HG02981 (cell line): ENCODE data around the gene MEGF9.

ENCODE experiments used
- ATAC-seq: cut with Tn5 transposase; IDR thresholded peaks from one replicate; pipeline ENCODE4 v1.9.1; 2021; ENCODE audit warnings: mild to moderate bottlenecking, moderate library complexity; ENCODE audit not compliant: unreplicated experiment

MEGF9 gene

DNA sequence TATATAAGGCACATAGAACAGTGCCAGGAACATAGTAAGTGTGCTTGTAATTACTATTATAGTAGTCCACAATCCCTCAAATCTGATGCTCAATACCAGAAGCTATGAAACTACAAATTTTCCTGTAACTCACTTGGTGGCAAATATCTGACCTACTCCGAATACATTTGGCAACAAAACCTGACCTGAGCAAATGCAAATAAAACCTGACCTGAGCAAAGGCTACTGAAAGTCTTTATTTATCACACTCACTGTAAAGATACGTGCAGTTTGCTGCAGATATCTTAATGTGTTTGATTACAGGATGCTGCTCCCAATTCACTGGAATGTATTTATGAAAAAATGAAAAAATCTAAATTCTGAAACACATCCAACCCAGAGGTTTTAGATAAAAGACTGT is 7.1 kb downstream of the MEGF9 start:
- ATAC-seq: no peak

DNA sequence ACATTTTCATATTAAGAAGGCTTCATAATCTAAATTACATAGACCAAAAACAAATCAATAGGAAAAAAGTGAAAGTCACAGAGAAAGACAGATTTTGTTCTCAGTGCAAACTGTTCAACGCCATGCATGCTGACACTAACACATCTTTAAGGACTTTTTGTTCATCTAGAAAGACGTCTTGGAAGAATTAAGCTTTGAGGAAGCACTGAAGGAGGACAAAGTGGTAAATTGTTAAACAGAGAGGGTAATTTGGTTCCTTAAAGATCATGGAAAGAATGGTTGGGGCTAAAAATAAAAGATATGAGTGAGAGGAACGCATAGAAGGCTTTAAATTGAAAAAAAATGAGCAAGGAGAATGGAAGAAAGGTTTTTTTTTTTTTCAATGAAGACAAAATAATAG is 9.1 kb downstream of the MEGF9 start:
- ATAC-seq: no peak

DNA sequence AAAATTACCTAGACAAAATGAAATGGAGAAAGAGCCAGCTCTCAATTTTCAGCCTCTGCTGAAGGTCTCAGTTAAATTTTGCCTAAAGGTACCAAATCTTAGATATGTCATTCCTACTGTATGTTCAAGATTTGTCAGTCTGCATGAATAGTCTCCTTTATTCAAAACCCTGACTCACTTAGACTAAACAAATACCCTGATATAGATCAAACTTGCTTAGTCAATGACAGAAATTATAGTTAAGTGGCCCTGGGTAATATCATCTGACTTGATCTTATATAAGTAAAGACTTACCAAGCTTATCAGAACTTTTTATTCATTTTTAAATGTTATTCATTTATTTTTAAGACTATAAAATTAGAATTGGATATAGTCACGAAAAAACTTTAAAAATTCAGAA is 12.2 kb downstream of the MEGF9 start:
- ATAC-seq: no peak

DNA sequence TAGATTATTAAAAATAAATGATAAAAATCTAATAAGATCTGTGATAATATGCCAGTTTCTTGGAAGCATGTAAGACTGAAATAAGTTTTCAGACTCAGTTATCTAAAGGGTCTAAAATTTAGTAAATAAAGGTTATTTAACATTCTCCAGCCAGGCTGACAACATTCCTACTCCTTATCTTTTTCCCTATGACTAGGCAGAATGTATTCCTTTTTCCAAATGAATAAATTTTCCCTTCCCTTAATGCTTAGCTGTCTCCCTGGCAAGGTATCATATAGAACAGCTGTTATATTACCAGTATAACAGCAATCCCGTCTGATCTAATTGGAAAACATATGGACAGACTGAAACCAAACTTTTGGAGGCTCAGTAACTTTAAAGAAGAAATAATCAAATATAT is 13.0 kb downstream of the MEGF9 start:
- ATAC-seq: no peak

DNA sequence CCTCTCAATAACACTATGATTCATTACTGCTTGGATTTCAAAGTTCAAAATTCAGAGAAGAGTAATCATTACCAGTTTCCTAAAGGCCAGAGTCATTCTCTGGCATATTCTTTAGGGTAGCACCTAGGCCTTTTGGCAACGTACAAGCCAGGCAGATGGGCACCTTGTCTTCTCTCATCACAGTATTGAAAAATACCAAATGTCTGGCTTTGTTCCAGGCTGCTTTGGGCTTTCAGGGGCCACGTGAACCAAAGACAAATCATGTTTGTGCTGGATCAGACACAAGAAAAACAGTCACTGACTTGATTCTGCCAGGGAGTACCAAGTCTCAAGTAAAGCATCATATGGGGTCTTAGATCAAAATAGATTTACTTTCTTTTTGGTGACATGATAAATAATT is 15.5 kb downstream of the MEGF9 start:
- ATAC-seq: no peak

DNA sequence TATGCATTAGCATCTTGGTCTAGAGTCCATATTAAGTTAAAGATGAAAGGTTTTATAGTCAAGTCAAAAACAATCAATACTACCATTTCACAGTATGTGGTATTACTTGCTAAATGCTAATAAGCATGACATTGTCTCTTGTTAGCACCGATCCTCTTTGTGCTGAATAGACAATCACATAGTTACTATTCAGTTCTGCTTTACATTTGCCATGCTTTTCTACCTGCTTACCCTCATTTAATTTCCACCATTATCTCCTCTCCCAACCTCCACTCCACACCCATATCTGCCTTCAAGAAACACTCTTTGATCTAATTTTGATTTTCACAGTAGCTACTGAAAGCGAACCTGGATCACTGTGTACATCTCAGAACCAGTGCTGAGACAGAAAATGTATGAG is 16.8 kb downstream of the MEGF9 start:
- no peak for ATAC-seq

DNA sequence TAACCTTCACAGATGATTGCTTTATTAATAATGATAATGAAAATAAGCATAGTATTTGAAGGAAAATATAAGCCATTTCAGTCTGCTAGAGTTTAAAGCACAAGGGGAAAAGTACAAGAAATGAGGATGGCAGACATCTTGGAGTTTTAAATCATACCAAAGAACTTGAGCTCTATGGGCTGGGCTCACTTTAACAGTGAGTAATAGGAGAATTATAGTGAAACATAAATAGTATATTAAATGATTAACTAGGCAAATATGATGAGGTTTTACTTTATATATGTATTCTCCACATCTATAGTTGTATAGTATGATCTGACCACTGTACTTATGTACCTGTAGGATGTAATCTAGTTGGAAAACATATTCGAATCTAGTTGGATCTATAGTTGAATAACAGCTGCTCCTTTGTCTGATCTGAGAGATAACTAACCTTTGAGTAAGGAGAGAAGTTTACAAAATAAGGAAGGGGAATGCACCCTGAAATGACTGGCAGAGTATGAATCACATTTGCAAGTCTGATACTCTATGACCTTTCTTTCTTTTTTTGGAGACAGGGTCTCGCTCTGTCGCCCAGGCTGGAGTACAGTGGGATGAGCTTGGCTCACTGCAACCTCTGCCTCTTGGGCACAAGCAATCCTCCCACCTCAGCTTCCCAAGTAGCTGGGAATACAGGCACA is 17.6 kb downstream of the MEGF9 start:
- no peak for ATAC-seq

DNA sequence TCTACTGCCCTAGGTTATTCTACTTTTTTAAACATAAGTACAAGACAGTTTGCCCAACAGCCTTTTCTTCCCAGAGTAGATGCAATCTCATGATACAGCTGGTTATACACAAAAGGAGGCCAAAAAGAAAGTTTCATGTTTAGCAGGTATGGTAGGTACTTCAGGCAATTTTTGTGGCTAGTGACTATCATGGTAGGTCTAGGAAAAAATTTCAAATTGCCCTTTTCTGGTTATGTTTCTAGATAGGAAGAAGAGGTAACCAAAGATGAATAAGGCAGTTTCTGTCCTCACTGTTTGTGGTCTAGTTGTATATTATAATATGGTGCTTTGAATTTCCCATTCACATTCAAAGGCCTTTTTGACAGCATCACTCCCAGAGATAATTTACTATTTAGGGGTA is 19.7 kb downstream of the MEGF9 start:
- no peak for ATAC-seq

DNA sequence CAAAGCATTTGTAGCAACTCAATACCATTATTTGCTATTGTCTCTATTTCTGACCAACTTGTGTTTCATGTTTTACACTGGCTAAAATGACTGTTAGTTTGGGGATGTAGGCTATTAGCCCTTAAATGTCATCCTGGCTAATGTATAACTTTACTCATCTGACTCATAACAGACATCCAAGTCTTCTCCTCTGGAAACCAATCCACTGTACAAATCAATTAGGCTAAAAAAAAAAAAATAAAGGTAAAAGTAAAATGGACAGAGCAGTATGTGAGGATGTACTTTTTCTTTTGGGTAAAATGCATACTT is 20.6 kb downstream of the MEGF9 start:
- peak; percentile 62 for ATAC-seq

DNA sequence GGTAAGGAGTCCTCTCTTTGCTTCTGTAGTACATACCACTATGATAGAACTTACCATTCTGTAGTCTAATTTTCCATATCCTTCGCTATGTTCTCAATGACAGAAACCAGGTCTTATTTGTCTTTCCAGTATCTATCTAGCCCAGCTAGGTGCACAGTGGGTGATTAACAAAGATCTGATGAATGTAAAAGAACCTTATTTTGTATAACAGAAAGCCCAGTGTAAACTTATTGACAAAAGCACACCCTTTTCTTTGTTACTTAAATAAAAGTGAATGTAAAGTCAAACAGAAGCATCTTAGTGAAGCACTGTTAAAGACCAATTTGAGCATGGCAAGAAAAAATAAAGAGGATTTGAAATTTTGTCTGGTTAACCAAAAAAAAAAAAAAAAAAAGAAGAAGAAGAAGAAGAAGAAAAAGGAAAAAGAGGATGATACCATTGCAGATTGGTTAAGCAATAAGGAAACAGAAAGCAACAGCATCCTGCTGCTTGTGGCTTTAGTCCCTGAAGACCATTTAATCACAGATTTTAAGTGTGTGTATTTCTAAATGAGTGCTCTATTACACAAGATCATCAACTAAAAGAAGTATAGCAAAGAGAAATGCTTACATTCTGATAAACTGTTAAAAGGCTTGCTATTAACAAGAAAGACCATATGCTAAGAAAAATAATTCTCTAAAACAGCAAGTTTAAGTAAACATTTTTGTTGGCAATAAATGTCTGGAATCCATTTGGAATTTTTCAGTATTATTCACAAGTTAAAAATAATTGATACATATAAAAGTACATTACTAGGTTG is 21.2 kb downstream of the MEGF9 start:
- peak; percentile 55 for ATAC-seq

DNA sequence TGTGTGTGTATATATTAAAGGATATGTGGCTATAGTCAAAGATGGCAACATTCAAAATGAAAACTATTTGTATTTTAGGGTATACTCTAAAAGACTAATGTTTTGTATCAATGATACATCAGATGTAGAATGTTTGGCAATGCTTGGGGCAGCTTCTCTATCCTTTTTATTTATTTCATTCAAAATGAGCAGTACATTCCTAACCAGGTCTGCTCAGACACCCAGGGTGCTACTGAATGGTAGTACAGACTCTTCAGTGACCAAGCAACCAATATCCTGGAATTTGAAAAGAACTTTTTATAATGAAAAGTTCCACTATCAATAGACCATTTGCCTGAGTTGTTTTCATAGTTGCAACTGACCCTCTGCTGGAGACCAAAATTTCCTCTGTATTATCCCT is 23.9 kb downstream of the MEGF9 start:
- no peak for ATAC-seq

DNA sequence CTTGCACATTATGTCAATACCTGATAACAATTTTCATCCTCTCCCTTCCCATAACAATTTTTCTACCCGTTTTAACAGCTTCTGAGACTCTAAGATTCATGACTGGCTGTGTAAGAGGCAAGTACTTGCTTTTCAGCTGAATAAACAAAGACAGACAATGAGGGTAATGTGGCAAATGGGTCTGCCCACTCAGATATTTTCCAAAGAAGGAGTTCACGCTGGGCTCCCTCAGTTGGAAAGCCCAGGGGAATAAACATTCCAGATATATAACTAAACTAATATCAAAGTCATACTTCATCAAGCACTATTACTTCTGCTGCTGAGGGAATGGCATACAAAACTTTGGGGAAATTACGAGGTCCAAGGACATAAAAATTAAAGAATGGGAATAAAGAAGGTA is 24.4 kb downstream of the MEGF9 start:
- no peak for ATAC-seq

DNA sequence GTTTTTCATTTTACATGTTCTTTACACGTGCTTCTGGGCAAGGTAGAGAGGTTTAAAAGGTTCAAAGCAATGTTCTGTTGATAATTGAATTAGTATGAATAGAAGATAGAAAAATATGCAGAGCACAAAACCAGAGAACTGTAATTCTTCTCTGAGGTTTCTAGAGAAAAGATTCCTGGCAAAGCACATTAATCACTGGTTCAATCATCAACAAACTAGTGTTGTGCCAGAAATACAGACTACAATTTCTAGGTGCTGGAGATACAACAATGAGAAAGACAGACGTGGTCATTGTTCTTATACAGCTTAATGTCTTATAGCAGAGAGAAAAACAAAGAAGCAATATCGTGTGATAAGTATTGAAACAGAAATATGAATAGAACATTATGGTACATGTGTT is 25.5 kb downstream of the MEGF9 start:
- no peak for ATAC-seq

DNA sequence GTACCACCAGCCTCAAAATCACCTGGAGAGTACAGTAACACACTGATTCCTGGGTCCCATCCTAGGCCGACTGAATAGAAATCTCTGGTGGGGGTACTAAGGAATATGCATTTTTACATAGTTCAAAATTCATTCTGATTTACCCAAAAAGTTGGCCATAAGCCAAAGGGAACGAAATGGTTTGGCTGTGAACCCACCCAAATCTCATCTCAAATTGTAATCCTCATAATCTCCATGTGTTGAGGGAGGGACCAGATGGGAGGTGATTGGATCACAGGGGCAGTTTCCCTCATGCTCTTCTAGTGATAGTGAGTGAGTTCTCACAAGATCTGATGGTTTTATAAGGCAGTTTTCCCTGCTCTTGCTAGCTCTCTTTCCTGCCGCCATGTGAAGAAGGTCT is 31.1 kb downstream of the MEGF9 start:
- no peak for ATAC-seq

DNA sequence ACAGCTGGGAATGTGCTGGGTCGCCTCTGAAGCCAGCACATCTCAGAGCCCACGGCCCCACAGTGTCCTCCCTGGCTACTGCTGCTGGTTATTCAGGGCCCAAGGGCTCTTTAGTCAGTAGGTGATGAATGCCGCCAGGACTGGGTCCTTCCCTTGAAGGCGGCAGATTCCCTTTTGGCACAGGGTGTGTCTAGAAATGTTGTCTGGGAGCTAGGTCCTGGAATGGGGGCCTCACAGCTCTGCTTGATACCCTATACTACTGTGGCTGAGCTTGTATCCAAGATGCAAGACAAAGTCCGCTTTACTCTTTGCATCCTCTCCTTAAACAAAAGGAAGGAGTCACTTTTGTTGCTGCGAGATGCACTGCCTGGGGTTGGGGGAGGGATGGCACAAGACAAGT is 33.1 kb downstream of the MEGF9 start:
- ATAC-seq: no peak

DNA sequence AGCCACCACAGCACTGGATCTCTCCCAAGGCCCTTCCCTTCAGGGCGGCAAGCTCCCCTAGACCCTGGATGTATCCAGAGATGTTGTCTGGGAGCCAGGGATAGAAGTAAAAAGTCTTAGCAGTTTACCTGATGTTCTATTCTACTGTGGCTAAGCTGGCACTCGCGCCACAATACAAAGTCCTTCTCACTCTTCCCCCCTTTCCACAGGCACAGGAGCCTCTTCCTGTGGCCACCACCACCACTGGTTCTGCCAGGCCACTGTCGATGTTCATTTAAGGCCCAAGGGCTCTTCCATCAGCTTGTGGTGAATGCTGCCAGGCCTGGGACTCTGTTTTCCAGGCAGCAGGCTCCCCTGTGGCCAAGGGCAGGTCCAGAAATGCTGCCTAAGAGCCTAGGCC is 33.7 kb downstream of the MEGF9 start:
- ATAC-seq: no peak

DNA sequence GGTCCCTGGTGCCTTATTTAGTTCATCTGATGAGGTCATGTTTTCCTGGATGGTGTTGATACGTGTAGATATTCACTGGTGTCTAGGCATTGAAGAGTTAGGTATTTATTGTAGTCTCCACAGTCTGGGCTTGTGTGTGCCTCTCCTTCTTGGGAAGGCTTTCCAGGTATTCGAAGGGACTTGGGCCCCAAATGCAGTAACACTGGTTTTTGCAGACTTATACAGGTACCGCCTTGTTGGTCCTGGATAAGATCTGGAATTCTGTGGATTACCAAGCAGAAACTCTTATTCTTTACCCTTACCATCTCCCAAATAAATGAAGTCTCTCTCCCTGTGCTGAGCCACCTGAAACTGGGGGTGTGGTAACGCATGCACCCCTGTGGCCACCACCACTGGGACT is 34.1 kb downstream of the MEGF9 start:
- no peak for ATAC-seq

DNA sequence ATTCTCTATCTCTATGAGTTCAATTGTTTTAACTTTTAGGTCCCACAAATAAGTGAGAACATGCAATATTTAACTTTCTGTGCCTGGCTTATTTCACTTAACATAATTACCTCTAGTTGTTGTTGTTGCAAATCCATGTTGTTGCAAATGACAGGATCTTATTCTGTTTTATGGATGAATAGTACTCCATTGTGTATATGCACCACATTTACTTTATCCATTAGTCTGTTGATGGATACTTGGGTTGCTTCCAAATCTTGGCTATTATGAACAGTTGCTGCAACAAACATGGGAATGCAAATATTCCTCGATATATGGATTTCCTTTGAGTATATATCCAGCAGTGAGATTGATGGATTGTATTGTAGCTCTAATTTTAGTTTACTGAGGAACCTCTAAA is 36.3 kb downstream of the MEGF9 start:
- ATAC-seq: no peak

DNA sequence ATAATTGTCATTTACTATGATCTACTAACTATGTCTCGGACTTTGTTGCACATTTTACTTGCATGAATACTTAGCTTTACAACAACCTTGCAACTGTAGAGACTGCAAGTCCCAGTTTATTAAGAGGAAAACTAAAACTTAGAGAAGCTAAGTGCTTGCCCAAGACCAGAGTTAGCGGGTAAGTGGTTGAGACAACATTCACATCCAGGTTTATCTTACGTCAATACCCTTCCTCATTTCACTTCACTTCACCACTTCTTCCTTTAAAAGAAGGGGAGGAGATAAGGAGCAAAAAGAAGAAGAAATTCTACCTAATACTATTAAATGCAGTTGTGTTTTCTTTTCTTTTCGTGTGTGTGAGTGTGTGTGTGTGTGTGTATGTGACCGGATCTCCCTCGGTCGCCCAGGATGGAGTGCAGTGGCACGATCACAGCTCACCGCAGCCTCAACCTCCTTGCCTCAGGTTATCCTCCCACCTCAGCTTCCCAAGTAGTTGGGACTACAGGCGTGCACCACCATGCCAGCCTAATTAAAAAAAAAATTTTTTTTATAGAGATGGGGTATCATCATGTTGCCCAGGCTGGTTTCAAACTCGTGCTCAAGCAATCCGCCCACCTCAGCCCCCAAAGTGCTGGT is 37.4 kb downstream of the MEGF9 start:
- no peak for ATAC-seq

DNA sequence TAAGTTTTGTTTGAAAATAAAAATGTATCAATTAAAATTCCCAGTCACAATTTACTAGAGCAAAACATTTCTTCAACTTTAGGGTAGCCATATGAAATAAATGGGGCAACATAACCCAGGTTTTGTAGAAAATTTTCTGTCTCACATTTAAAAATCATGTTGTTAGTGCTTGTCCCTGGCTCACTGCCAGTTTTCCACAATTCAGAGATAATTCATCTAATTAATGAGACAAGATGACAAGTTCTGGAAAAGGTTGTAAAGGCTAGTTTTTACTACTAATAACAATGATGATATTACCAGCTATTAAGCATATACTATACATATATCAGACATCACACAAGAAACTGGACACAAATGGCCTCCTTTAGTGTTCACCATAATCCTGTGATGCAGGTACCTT is 45.9 kb downstream of the MEGF9 start:
- ATAC-seq: no peak

DNA sequence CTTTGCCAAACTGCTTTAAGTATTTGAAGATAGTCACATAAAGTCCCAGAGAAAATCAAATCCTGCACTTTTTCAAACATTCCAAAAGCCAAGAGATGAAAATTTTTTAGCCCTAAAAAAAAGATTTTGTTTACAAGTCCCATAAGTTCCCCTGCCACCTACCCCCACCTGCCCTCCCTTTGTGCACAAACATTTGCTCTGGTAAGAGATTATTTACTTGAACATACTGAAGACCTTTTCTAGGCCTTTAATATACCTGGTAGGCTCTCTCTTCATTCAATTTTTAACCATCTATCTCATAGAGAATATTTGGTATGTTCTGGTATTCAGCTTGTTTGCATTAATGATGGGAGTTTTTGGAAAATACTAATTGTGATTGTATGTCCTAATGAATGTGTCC is 50.3 kb downstream of the MEGF9 start:
- ATAC-seq: no peak

DNA sequence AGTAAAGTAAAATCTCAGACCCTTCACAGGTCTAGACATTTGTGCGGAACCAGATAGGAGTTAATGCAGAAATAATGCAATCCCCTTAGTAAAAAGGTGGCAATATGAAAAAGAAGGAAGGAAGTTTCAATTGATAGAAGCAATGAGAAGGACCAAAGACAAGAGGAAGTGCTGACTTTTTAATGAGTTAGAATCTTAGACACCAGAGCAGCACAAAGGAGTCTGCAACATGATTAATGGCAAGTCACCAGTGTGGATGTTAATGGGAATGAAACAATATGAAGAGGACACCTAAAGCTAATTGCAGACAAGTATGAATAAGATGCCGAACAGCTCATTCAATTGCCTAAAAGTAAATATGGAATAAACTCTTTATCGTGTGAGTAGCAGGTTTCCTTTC is 50.9 kb downstream of the MEGF9 start:
- no peak for ATAC-seq
